HepG2 (cell line): ENCODE measurements around the gene GPR31. TPM values are rescaled to one million over a fixed set of nuclear protein-coding genes. Genes with fewer than 3 reads are reported as not detected.
A peak's percentile ranks its signal among the peaks of the same experiment; 100 is the strongest.

Source experiments
- AKNA ChIP-seq: sonication (generic); formaldehyde crosslinking; IDR thresholded peaks from 2 replicates; pipeline ENCODE4 v1.4.0; 2020; ENCODE audit warnings: missing genetic modification reagents, borderline replicate concordance
- ETV6 ChIP-seq: sonication (generic); formaldehyde crosslinking; conservative IDR thresholded peaks from 2 replicates; pipeline ENCODE4 v1.4.0; 2020; ENCODE audit warnings: missing genetic modification reagents
- HNRNPL ChIP-seq: fragments of 200-400 bp; formaldehyde crosslinking; IDR thresholded peaks from 2 replicates; pipeline ENCODE4 v1.6.1; 2017; ENCODE audit warnings: mild to moderate bottlenecking, low read depth, low read length
- KLF12 ChIP-seq: sonication (generic); formaldehyde crosslinking; IDR thresholded peaks from 2 replicates; pipeline ENCODE4 v1.4.0; 2020; ENCODE audit warnings: missing genetic modification reagents, borderline replicate concordance
- MBD4 ChIP-seq: IDR thresholded peaks from 2 replicates; pipeline ENCODE4 v1.6.1; 2012; ENCODE audit warnings: low read length, inconsistent platforms, borderline replicate concordance
- MXD4 ChIP-seq: IDR thresholded peaks from 2 replicates; pipeline ENCODE4 v1.6.1; 2016; ENCODE audit warnings: mild to moderate bottlenecking, missing biosample characterization, missing genetic modification reagents
- NFE2L2 ChIP-seq: fragments of 150-350 bp; IDR thresholded peaks from 2 replicates; pipeline ENCODE4 v1.6.1; 2014; ENCODE audit warnings: low read length
- NFKB2 ChIP-seq: sonication (generic); formaldehyde crosslinking; IDR thresholded peaks from 2 replicates; pipeline ENCODE4 v1.4.0; 2020; ENCODE audit warnings: missing genetic modification reagents, borderline replicate concordance
- STAT5B ChIP-seq: sonication (generic); formaldehyde crosslinking; IDR thresholded peaks from 2 replicates; pipeline ENCODE4 v1.4.0; 2020; ENCODE audit warnings: missing genetic modification reagents
- YEATS2 ChIP-seq: sonication (generic); formaldehyde crosslinking; IDR thresholded peaks from 2 replicates; pipeline ENCODE4 v1.4.0; 2020; ENCODE audit warnings: missing genetic modification reagents, borderline replicate concordance
- ZBTB14 ChIP-seq: sonication (generic); formaldehyde crosslinking; IDR thresholded peaks from 2 replicates; pipeline ENCODE4 v1.4.0; 2020; ENCODE audit warnings: missing genetic modification reagents
- ZFP36L1 ChIP-seq: sonication (generic); formaldehyde crosslinking; IDR thresholded peaks from 2 replicates; pipeline ENCODE4 v1.8.0; 2022; ENCODE audit warnings: mild to moderate bottlenecking, missing genetic modification reagents, moderate library complexity
- ZNF446 ChIP-seq: sonication (generic); formaldehyde crosslinking; IDR thresholded peaks from 2 replicates; pipeline ENCODE4 v1.5.0; 2020; ENCODE audit warnings: mild to moderate bottlenecking, missing genetic modification reagents
- ZNF468 ChIP-seq: sonication (generic); formaldehyde crosslinking; IDR thresholded peaks from 2 replicates; pipeline ENCODE4 v1.8.0; 2022; ENCODE audit warnings: mild to moderate bottlenecking, moderate library complexity, missing genetic modification reagents
- ZNF761 ChIP-seq: sonication (generic); formaldehyde crosslinking; conservative IDR thresholded peaks from 2 replicates; pipeline ENCODE4 v1.4.0; 2020; ENCODE audit warnings: mild to moderate bottlenecking, missing genetic modification reagents
- polyA plus RNA-seq, 8 experiments: library from polyadenylated mRNA; depleted of rRNA in 3 of 8; stranded (reverse) in 7 of 8; unstranded in 1 of 8; fragments of >200 nt; fragmentation: Illumina TruSeq in 4 of 8; extraction: Trizol in 4 of 8; gene quantifications; 2 replicates each; pipeline versions ENCODE4 v1.2.1 to v1.2.3, GENCODE V29; 2011 to 2016; ENCODE audit warnings: low read depth in 4 of 8, missing spikeins in 1 of 8, mixed read lengths in 1 of 8; ENCODE audit not compliant: insufficient read depth in 1 of 8
- total RNA-seq, 5 experiments: library from RNA; depleted of rRNA; stranded (reverse); fragments of >200 nt; fragmentation: Illumina TruSeq; extraction: Trizol; gene quantifications; 2 replicates each; pipeline ENCODE4 v1.2.3, GENCODE V29; 2016; ENCODE audit warnings: low read depth in 1 of 5
- TF ChIP-seq, protein P1 (sequence below): sonication (generic); formaldehyde crosslinking; IDR thresholded peaks from 2 replicates; pipeline ENCODE4 v1.5.0; 2020; ENCODE audit warnings: missing genetic modification reagents, mild to moderate bottlenecking, borderline replicate concordance
- TF ChIP-seq, protein P2 (sequence below): sonication (generic); formaldehyde crosslinking; IDR thresholded peaks from 2 replicates; pipeline ENCODE4 v1.5.0; 2020; ENCODE audit warnings: missing genetic modification reagents
- TF ChIP-seq, protein P3 (sequence below): sonication (generic); formaldehyde crosslinking; IDR thresholded peaks from 2 replicates; pipeline ENCODE4 v1.4.0; 2020; ENCODE audit warnings: mild to moderate bottlenecking, missing genetic modification reagents

Gene GPR31
- total and polyA plus RNA-seq, 2 of the 13 experiments (the other 11 are each of a cell fraction or from before 2014, with no cell fraction given), result not detected

DNA sequence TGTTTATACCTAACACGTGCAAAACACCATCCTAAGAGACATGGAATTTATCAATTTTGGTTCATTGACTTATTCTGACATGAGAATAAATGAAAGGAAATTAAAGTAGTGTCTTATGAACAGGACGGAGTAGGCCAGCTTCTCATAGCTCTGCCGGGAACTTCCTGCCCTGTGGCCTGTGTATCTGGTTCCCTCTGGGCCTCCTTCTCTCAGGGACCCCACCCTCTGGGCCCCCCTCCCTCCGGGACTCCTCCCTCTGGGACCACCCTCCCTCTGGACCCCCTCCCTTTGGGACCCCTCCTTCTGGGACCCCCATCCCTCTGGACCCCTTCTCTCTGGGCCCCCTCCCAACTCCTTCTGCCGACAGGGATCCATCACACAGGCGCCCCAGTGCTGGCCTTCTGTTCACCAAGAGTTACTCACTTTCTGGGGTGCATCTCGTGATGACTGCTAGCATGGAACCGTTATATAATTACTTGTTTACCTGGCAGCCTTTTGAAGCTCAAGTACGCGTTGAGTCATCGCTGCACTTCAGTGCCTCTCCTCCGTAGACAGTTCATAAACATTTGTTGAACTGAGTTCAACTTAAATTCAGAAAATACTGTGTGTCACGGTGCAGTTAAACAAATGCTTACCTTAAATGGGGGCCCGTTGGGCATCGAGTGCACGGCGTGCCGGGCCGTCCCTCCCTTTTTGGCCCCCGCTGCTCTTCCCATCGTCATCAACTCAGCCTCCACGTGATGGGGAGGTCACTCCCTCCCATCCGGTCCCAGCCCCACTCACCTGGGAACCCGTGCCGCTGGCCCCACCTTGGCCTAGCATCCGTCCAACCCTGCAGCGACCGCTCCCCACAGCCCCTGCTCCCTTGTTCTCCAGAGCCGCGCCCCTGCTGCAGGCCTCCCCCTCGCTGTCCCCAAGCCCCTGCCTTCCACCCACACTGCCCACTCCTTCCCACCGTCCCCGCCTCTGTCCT, 26.8 kb downstream of the GPR31 start (continued):
- TF ChIP-seq, protein P1, sequence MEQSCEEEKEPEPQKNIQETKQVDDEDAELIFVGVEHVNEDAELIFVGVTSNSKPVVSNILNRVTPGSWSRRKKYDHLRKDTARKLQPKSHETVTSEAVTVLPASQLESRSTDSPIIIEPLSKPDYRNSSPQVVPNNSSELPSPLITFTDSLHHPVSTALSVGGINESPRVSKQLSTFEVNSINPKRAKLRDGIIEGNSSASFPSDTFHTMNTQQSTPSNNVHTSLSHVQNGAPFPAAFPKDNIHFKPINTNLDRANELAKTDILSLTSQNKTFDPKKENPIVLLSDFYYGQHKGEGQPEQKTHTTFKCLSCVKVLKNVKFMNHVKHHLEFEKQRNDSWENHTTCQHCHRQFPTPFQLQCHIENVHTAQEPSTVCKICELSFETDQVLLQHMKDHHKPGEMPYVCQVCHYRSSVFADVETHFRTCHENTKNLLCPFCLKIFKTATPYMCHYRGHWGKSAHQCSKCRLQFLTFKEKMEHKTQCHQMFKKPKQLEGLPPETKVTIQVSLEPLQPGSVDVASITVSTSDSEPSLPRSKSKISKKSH (CRISPR knock-in tag), result no peak; the same call in 1 of the 2 replicates
- TF ChIP-seq, protein P2, sequence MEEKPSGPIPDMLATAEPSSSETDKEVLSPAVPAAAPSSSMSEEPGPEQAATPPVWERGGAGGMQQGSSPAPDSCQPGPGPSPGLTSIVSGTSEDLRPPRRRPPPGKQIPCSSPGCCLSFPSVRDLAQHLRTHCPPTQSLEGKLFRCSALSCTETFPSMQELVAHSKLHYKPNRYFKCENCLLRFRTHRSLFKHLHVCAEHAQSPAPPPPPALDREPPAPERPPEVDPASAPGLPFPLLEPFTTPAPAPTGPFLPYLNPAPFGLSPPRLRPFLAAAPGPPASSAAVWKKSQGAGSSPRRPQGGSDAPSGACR (CRISPR knock-in tag), result no peak; the same call in 1 of the 2 replicates
- no peak for TF ChIP-seq ZNF468 (CRISPR knock-in tag)
- no peak for TF ChIP-seq ETV6 (CRISPR knock-in tag)
- no peak for TF ChIP-seq ZBTB14
- TF ChIP-seq YEATS2, result peak; percentile 69; the same call in 1 of the 2 replicates
- no peak for TF ChIP-seq KLF12
- TF ChIP-seq ZFP36L1 (CRISPR knock-in tag), result peak; percentile 61; the same call in 1 of the 2 replicates
- no peak; the same call in 1 of the 2 replicates for TF ChIP-seq MXD4 (CRISPR knock-in tag)
- TF ChIP-seq MBD4, result no peak; the same call in 1 of the 2 replicates
- TF ChIP-seq NFE2L2, result no peak; the same call in 1 of the 2 replicates
- no peak for TF ChIP-seq AKNA (CRISPR knock-in tag)
- TF ChIP-seq, protein P3, sequence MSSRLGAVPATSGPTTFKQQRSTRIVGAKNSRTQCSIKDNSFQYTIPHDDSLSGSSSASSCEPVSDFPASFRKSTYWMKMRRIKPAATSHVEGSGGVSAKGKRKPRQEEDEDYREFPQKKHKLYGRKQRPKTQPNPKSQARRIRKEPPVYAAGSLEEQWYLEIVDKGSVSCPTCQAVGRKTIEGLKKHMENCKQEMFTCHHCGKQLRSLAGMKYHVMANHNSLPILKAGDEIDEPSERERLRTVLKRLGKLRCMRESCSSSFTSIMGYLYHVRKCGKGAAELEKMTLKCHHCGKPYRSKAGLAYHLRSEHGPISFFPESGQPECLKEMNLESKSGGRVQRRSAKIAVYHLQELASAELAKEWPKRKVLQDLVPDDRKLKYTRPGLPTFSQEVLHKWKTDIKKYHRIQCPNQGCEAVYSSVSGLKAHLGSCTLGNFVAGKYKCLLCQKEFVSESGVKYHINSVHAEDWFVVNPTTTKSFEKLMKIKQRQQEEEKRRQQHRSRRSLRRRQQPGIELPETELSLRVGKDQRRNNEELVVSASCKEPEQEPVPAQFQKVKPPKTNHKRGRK (CRISPR knock-in tag), result no peak
- TF ChIP-seq HNRNPL, result 0 out of 2 replicates have a peak, but pooled peaks have one; percentile 27
- no peak for TF ChIP-seq ZNF761
- TF ChIP-seq NFKB2 (CRISPR knock-in tag), result no peak
- TF ChIP-seq STAT5B (CRISPR knock-in tag), result no peak
- no peak for TF ChIP-seq ZNF446 (CRISPR knock-in tag)
